IPS-11a (cell line): Measurements from ENCODE around the gene ABCB1.
"Not testable (repeated sequence)": the region's sequence is repeated elsewhere in the genome, so short reads cannot be mapped to it uniquely, and the experiment has no call there.

ENCODE experiments used
- H3K4me3 ChIP-seq: one replicate; pipeline ENCODE4 v1.5.1; 2013; ENCODE audit warnings: low read depth, low read length, control low read depth

Gene ABCB1

DNA sequence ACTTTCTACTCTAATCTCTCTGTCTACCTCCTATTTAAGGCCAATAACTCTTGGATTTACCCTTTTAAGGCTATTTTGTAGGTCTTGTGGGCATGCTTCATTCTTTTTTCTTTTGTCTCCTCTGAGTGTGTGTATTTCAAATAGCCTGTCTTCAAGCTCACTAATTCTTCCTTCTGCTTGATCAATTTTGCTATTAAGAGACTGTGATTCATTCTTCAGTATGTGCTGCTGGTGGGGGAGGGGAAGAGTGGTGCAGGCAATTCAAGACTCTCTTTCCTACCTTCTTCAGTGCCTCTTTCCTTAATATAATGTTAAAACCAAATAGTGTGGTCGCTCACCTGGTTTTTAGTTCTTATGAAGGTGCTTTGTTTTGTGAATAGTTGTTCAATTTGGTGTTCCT lies 20.0 kb downstream of the ABCB1 start:
- no peak overlapping the region for H3K4me3 ChIP-seq

DNA sequence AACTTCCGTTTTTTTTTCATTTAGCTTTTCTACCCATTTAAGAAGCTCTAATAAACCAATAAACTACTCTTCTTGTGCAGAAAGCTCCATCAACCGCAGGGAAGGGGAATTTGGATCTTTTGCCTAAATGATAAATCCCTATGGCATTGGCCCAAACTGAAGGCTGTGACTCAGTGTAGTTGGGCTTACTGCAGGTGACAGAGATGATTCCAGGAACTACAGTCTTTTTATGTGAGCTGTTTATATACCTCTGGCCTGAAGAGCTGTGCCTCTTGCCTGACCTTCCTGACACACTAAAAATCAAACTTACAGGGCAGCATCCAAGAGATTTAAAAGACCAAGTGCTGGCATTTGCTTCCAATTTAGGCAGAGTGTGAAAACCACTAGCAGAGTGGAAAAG lies 25.2 kb downstream of the ABCB1 start:
- H3K4me3 ChIP-seq: no peak overlapping the region

DNA sequence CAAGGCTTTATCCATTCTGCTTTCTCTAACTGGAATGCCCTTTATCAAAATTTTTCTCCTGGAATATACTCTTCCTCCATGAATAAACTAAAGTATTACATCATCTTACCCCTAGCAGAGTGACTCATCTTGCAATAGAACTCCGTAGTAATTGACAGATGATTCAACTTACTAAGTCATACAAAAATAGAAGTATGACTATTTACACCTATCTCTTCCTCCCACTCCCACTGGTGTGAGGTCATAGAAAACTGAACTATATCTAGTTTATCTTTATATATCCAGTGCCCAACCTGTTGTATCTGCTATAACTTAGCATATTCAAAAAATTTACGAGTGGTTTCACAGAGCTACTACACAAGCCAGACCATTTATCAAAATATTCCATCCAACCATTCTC lies 26.1 kb downstream of the ABCB1 start:
- no peak overlapping the region for H3K4me3 ChIP-seq

DNA sequence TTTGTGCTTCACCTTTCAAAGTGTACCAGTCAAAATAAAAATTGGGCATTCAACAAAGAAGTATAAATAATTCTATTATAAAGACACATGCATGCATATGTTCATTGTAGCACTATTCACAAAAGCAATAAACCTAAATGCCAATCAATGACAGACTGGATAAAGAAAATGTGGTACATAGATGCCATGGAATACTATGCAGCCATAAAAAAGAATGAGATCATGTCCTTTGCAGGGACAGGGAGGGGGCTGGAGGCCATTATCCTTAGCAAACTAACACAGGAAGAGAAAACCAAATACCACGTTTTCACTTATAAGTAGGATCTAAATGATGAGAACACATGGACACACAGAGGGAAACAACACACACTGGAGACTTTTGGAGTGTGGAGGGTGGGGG lies 28.2 kb downstream of the ABCB1 start:
- not testable (repeated sequence) for H3K4me3 ChIP-seq

DNA sequence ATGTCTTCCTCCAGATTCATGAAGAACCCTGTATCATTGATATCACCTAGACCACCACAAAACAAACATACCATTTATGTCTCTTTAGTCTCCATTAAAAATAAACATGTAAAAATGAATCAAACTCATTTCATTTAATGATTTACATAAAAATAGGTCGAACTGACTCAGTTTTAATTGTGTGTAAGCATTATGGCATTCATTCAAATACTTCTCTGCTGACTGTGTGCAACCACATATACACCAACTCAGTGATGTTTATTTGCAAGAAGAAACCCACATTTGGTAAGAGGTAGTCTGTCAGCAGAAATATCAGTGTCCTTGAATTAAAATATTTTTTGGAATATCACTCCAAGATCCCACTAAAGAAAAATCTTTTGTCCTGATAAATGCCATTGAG lies 30.5 kb downstream of the ABCB1 start:
- no peak overlapping the region for H3K4me3 ChIP-seq

DNA sequence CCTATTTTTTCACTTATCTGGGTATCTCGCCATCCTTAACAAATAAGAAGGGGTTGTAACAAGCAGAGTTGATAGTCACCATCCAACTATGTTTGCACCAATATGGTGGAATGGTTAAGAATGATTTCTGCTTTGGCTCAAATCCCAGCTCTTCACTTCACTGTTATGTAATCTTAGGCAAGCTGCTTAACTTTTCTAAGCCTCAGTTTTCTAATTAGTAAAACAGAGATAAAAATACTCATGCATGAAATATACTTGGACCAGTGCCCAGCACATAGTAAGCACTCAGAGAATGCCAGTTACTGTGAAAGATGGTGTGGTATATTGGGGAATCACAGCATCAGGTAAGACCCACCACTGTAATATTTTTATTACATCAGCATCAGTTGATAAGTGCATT lies 33.6 kb downstream of the ABCB1 start:
- H3K4me3 ChIP-seq: no peak overlapping the region

DNA sequence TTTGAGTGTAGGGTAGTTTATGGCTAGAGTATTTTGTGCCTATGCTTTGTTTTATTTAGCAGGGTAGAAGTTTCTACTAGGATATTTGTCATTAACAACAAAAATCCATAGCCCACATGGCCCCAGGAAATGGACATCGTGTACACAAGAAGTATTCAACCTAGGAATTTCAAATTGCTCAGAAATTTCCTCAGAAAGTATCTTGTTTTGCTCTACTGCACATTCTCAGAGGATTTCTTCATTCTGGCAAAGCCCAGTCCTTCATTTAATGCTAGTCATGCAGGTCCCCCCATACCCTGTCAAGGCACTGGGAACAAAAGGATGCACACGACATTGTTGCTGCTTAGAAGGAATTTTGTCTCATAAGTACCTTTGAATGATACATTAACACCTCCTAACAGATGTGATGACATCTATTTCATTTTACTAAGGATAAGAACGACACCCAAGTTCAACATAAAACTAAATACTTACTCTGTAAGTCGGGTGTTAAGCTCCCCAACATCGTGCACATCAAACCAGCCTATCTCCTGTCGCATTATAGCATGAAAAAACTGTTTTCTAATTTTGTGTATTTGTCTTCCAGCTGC lies 34.3 kb downstream of the ABCB1 start:
- H3K4me3 ChIP-seq: no peak overlapping the region

DNA sequence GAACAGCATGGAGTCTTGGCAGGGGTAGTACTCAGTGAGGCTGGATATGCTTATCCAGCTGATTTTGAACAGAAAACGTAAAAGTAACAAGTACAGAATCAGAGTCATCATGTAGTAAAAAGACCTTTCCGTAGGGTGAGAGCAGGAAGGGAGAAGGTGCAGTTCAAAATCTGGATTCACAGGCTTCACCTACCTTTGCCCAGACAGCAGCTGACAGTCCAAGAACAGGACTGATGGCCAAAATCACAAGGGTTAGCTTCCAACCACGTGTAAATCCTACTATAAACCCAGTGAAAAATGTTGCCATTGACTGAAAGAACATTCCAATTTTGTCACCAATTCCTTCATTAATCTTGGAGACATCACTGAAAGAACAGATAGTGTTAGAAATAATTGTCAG lies 34.8 kb downstream of the ABCB1 start:
- H3K4me3 ChIP-seq: no peak overlapping the region

DNA sequence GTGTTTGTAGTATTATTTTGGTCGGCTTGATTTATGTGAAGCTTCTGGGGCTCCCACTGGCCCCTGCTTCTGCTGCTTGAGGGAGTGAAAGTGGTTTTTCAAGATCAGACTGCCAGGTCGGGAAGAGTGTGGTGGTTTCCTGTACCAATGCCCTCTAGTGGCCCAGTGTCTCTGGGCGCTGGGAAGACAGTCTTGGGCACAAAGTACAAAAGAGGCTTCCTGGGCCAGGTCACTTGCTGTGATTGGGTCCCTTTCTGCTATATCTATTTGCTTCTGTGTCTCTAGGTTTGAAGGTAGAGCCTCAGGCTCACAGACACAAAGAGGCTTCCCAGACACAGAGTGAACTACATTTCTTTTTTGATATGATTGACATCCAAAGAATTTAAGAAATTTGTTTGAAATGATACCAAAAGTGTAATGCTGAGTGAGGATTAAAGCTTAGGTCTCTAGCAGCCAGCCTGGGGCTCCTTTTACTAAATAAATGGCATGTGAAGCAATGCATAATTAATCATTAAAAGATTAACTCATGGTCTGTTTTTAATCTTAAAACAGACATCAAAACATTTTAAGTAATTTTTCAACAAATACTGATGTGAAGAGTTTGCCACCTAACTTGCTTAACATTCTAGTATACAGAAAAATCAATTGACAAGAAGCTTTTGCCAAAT lies 36.3 kb downstream of the ABCB1 start:
- H3K4me3 ChIP-seq: no peak overlapping the region

DNA sequence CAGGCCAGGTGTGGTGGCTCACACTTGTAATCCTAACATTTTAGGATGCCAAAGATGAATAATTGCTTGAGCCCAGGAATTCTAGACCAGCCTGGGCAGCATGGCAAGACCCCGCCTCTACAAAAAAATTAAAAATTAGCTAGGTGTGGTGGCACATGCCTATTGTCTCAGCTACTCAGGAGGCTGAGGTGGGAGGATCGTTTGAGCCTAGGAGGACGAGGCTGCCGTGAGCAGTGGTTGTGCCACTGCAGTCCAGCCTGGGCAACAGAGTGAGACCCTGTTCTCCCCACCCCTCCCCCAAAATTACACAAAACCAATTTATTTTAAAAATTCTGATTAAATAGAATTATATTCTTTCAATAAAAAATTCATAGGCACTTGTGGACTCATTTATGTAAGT lies 39.0 kb downstream of the ABCB1 start:
- H3K4me3 ChIP-seq: no peak overlapping the region

DNA sequence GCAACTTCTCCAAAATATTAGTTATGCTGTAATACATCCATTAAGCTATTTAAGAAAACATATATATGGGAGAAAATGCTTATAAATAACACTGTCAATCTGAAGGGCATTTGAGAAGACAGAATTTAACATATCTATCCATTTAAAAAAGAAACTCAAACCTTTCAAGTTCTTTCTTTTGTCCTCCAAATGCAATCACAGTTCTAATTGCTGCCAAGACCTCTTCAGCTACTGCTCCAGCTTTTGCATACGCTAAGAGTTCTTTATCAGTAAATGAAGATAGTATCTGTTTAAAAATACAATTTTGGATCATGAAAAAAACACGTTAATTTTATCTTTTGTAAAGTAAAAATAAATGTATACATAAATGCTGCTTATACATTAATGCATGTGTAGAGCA lies 39.6 kb downstream of the ABCB1 start:
- H3K4me3 ChIP-seq: no peak overlapping the region

DNA sequence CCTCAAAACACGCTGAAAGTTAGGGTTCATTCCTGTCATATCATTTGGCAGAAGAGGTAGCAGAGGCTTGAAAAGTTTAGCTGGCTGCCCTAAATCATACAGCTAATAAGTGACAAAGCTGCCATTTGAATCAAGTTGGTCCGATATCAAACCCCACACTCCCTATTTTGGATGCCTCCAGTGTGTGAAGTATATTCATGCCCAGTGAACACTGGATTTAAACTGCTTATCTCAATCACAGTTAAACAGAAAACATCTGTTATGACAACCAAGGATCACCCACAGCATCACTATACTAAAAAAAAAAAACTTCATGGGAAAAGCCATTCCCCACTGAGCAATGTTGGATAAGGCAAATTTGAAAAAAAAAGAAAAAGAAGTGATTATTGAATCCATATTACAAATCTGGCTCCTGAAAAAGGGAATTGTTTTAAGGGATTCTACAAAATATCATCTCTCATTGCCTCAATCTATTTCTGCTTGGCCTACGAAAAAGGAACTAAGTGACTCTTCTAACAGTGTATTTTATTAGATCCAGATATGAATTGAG lies 48.3 kb downstream of the ABCB1 start:
- no peak overlapping the region for H3K4me3 ChIP-seq

DNA sequence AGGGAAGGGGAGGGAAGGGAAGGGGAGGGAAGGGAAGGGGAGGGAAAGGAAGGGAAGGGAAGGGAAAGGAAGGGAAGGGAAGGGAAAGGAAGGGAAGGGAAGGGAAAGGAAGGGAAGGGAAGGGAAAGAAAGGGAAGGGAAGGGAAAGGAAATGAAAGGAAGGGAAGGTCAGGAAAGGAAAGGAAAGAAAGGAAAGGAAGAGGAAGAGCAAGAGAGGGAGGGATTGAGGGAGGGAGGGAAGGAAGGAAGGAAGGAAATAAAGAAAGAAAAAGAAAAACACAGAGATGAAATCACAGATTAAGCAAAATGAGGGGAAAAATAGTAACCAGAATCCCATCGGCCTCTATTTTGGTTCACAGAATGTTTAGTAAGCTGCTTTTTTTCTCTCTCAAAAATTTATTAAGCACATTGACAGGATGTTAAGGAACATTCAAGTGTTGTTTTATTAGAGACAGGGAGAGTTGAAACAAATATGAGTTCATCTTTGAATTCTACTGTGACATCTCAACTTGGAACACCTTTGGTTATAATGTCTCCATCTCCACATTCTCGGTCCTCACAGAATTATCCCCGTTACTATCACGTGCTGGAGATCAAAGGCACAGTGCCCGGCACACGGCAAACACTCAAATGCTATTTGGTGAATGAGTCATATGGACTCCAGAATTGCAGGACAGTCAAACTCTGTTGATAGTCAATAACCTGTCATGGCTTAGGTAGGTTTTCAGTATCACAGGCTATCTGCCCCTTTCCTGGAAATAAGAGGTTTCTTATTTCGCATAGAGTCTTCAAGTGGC lies 52.4 kb downstream of the ABCB1 start:
- H3K4me3 ChIP-seq: no peak overlapping the region

DNA sequence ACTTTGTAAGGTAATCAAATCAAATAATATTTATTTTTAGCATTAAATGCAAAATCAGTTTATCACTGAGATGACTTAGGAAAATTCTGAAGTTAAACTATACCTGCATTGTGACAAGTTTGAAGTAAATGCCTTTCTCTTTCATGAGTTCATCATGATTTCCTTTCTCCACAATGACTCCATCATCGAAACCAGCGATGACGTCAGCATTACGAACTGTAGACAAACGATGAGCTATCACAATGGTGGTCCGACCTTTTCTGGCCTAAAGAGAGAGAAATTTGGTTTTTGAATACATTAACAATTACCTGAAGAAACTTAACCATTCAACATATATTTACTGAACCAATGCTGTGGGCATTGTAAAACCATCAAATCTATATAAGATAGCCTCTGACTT lies 54.9 kb downstream of the ABCB1 start:
- H3K4me3 ChIP-seq: no peak overlapping the region

DNA sequence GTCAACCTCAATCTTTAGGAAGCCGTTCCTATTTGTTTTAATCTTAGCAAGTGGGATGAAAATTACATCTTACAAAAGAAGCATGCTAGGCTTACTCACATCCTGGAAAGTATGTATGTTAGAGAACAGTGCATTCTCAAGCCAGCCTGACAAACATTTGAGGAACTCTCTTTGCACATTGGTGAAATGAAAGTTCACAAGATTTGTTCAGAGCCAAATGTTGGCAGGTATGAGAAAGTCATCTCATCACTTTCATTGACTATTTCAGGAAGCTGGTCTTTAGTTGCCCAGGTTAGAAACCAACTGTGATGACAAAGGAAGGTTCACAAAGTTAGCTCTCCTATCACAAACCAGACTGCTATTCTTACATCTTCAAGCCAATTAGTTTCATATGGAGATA lies 57.1 kb downstream of the ABCB1 start:
- H3K4me3 ChIP-seq: no peak overlapping the region

DNA sequence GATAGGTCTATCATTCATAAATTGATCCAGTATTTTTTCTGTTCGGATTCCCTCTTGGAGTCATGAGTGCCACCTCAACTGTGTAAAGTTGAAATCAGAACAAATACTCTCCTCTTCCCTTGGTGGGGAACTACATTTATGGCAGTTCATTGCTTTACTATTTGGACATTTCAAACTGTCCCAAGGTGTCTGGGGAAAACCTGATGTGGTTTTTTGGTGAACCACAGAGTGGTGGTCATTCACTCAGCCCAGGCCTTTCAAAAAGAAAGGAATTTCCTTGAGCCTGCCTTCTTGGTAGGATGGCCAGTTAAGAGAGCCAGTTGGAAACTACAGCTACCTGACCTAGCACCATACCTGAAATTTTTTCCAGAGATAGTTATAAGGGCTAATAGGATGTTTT lies 59.0 kb downstream of the ABCB1 start:
- H3K4me3 ChIP-seq: no peak overlapping the region

DNA sequence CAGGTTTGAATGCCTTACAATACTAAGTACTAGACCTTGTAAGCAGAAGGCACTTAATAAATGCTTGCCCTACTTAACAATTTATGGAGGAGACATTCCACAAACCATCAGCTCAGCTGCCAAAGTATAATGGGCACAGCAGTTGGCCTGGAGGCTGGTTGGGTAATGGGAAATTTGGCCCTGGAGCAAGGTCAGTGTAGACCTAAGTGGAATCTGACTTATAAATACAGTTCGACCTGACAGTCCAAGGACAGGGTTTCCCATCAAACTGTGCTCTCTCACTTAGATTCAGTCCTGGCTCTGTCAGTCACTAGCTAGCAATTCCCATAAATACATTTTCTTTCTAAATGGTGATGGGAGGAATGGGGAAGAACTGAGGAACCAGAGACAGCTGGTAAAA lies 62.6 kb downstream of the ABCB1 start:
- no peak overlapping the region for H3K4me3 ChIP-seq

DNA sequence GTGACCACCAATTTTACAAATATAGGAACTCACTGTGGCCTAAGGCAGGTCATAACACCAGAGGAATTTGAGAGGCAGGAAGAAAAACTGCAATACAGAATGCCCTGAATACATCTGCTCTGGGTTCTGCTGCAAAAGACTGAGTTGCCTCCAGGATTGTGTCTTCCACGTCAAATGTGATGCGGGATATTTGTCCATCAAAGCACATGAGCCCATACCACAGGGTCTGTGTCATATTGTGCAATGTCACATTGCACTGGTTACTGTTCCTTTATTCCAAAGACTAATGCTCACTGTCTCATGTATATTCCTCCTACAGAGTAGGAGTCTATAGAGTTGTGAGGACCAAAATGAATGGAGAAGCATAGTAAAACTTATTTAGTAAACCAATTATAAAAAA lies 66.6 kb downstream of the ABCB1 start:
- no peak overlapping the region for H3K4me3 ChIP-seq

DNA sequence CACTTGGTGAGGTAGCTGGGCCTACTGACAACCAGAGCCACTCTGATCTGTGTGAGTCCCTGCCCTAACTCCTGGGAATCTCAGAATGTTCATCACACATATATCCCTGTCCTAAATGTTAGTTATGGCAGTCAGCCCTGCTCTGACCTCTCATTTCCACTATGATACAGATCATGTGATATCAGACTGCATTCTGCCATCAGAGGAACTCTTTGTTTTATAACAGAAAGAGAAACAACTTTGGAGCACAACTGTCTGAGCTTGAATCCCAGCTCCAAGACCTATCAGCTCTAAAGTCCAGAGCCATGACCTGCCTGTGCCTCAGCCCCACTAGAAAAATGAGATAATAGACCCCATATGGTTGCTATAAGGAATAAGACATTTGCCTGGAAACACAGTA lies 70.6 kb downstream of the ABCB1 start:
- no peak overlapping the region for H3K4me3 ChIP-seq

DNA sequence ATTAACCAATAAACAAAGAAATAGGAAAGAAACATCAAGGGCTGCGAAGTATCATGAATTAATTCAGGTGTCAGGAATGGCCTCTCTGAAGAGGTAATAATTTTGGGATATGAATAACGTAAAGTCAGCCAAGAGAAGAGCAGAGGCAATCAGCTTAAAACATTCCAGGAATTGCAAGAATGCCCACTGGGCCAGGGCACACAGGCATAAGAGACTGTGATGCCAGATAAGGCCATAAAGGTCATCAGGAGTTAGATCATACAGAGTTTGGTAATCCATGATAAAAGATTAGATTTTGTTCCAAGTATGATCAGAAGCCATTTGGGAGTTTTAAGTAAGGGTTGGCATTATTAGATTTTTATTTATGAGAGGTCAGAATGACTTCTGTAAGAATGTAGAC lies 72.0 kb downstream of the ABCB1 start:
- no peak overlapping the region for H3K4me3 ChIP-seq

DNA sequence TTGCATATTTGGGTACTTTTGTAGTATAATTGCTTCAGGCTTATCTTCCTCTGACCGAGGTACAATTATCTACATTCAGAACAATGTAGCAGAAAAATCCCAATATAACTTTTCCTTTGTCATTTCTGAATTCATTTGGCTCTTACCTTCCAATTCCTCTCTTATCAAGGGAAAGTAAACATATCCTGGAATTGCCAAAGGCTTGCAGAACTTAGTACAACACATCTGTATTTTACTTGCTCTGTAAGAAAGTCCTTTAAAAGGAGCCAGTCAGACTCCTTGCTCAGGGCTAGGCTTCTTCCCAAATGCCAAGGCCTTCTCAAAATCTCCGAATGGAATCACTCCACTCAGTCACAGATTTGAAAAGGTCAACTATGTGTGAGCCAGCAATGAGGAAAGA lies 81.9 kb downstream of the ABCB1 start:
- no peak overlapping the region for H3K4me3 ChIP-seq

DNA sequence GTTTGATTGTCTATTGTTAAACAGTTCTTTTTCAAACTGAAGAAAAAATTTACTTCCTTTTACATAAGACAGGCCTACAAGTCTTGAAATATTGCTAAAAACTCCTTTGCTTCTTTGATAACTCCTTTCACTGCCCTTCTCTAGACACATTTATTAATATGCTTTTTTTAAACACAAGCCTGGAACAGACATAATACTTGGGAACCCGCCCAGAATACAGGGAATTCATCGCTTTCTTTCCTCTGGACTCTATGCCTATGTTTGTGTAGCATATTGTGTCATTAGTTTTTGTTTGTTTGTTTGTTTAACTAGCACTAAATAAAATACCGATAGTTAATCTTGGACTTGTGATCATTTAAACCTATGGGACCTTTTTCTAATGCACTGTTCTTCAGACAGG lies 82.8 kb downstream of the ABCB1 start:
- no peak overlapping the region for H3K4me3 ChIP-seq
